ENCODE data around the gene NAV2.
"Not testable (repeated sequence)": the region's sequence is repeated elsewhere in the genome, so short reads cannot be mapped to it uniquely, and the experiment has no call there.

The NAV2 gene

DNA sequence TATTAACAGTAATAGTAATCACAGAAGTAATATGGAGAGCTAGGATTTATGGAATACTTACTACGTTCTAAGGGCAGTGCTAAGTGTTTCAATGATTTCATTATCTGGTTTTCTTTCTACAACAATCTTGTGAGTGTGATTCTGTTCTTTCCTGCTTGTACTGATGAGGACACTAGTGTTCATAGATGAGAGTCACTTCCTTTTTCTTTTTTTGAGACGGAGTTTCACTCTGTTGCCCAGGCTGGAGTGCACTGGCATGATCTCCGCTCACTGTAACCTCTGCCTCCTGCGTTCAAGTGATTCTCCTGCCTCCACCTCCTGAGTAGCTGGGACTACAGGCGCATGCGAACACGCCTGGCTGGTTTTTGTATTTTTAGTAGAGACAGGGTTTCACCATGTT, 366.2 kb downstream of the NAV2 start:
- no peak for DNase-seq

DNA sequence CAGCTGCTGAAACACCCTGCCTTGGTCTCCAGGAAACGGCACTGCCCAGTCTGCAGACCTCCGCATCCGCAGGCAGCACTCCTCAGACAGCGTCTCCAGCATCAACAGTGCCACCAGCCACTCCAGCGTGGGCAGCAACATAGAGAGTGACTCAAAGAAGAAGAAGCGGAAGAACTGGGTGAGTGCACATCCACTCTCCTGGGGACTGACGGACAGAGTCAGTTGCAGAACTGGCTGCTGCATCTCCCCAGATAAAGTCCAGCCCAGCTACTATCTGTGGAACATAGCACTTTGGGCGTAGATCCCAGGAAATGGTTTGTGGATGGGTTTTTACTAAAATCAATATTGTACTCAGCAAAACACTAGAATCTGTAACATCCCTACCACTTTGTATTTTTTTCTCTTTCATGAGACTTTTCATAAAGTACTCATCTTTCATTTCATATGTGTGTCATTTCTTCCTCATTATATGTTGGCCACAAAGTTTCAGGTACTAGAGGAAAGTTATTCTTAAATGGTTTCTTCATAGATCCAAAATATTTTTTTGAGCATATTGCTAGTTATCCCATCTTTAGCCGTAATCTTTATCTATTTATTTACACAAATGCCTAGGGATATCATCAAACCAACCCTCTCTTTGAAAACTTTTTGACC, 367.5 kb downstream of the NAV2 start:
- DNase-seq, result no peak

DNA sequence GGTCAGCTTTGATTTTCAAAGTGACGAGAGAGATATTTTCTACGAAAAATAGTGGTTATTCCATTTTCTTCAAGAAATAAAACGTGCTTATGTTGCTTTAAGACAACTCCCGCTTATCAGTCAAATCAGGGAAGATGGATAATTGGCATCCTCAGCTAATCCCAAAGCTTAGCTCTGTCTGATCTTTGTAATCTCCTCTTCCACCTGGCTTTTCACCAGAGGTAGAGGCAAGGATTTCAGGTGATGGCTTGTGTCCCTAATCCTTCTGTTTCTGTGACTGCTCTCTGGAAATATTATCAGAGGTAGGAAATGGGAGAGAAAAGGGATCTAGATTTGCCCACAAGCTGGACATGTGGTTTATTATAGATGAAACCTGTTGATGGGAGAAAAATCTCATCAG, 368.7 kb downstream of the NAV2 start:
- no peak for DNase-seq

DNA sequence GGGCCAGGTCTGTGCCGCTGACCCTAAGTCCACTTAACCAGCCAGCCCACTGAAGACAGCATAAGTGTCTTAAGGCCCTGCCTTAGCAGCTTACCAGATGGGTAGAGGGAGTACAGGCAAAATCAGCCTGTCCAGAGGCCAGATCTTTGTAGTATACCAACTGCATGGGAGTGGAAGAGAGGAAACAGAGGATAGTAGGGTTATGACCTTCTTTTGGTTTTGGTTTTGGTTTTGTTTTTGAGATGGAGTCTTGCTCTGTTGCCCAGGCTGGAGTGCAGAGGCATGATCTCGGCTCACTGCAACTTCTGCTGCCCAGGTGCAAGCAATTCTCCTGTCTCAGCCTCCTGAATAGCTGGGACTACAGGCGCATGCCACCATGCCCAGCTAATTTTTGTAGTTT, 371.2 kb downstream of the NAV2 start:
- not testable (repeated sequence) for DNase-seq

DNA sequence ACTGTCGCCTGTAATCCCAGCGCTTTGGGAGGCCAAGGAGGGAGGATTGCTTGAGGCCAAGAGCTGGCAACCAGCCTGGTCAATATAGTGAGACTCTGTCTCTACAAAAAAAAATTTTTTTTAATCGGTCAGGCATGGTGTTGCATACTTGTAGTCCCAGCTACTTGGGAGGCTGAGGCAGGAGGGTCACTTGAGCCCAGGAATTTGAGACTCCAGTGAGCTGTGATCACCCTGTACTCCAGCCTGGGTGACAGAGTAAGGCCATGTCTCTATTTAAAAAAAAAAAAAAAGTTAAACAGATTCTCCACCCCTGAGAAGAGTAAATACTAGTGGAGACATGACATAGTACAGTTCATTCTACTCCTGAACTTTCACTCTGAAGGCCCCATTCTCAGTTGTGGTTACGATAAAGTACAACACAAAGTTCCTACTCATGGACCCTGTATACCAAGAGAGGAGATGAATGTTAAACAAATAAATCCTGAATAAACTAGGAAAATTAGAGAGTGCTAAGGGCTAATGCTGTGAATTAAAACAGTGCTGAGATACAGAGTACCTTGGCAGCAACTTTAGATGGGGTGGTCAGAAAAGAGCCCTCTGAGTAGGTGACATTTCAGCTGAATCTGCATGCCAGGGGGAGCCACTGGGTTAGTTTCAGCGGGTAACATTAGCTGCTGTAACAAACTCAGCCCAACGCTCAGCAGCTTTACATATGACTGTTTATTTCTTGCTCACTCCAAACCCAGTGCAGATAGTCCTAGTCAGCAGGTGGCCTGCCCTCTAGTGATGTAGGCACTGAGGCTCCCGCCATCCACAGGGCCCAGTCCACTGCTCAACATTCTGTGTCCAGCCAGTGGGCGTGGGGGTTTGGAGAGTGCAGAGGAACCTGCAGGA, 372.5 kb downstream of the NAV2 start:
- DNase-seq, result no peak

DNA sequence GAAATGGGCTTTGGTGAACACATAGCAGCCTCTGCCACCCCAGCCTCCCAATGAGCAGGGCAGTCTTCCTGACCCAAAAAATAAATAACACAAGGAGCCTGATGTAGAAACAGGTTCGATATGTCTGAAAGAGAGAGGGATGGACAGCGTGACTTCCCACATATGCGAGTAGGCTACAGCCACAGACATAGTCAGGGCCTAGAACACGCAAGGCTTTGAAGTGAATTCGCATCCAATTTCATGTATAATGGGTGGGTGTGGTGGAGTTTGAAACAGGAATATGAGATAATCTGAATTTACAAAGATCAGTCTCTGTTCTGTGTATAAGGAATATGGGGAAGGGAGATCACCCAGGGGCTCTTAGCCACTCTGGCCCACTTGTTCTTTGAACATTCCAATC, 373.3 kb downstream of the NAV2 start:
- DNase-seq, result no peak

DNA sequence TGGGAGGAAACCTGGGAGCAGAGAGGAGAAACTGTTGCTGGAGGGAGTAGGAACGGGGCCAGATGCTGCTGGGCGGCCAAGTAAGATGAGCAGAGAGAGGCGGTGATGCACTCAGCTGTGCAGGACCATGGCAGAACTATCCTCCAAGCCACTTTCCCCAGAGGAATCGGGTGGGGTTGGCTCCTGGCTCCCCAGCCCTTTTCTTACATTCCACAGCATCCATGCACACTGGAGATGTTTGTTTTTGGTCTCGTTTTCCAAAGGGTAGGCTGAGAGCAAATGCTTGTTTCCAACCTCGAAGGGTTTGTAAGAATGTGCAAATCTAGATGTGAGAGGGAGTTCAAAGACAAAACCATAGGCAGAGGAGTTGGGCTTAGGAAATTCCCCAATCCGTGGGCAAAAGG, 374.5 kb downstream of the NAV2 start:
- DNase-seq, result no peak

DNA sequence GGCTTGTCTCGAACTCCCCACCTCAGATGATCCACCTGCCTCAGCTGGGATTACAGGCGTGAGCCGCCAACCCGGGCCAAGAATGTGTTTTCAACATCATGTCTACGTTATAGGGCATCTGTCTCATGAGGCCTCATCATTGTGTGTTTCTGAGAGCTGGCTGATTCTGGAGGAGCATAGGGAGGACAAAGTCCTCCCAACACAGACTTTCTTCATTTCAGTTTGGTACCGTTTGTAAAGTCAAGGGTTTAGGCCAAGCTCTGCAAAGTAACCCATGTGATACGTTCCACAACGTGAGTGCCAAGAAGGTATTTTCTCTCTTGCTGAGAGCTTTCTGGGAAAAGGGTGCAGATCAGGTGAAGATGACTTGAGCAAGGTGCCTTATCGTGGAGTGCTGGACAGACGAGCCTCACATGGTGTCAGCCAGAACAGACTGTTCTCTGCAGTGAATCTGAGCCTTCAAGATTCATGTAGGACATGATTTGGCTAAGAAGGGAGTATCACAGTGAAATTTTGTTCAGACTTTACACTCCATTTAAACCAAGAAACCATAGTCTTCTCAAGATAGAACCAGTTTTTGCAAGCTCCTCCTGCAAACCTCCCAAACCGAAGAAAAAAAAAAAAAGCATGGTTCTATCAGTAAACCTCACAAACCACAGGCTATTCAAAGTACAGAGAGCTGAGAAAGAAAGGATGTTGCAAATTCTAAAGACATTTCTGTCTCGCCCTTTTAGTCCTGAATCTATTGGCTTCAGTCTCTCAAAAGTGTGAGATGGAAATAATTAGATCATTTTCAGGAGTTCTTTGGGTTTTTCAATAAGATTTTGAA, 376.0 kb downstream of the NAV2 start:
- DNase-seq, result no peak

DNA sequence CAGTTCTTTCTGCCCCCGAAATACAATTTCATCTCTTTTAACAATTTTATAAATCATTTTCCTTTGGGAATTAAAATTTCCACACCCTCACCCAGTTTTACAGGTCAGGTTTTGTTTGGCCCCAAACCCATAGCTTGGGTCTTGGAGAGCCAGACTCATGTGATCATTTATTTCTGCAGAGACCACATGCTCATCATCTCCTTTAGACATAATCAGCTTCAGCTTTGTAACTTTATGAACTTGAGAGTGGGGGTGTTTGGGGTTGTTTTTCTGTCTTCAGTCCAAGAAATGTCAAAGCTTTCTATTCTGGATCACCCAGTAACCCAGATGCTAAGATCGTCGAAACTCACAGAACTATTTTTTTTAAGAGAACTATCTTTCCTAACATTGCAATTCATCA, 376.7 kb downstream of the NAV2 start:
- no peak for DNase-seq

DNA sequence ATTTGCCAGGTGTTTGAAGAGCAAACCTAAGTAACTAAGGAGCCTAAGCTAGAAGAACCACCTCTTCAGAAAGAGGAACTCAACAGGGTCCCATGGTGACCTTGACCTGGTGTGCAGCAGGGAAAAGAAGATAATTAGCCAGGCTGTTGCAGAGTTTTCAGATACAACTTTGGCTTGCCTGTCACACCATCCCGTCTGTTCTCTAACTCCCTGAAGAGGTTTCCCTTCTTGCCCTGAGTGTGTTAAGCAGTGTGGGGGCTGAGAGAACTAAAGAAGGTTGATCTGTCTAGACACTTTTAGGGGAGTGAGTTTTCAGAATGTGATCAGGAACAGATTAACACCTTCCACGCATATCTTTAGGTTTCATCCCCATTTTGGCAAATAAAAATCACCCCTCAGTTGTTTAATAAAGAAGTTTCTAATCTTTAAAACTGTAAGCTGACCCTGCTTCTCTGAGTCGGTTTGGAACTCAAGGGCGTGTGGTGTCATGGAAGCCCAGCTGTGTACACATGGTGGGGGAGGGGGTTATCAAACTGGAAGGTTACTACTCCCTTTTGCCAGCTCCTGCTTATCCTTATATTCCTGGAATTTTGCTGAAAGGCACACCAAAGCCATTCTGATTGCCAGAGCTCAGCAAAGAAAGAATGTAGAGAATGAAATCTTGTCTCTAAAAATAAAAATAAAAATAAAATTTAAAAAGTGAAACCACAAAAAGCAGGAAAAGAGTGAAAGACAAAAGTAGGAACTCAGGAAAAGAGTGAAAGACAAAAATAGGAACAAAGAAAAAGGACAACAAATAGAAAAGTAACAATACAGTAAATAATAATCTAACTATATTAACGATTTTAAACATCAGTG, 377.4 kb downstream of the NAV2 start:
- no peak for DNase-seq

DNA sequence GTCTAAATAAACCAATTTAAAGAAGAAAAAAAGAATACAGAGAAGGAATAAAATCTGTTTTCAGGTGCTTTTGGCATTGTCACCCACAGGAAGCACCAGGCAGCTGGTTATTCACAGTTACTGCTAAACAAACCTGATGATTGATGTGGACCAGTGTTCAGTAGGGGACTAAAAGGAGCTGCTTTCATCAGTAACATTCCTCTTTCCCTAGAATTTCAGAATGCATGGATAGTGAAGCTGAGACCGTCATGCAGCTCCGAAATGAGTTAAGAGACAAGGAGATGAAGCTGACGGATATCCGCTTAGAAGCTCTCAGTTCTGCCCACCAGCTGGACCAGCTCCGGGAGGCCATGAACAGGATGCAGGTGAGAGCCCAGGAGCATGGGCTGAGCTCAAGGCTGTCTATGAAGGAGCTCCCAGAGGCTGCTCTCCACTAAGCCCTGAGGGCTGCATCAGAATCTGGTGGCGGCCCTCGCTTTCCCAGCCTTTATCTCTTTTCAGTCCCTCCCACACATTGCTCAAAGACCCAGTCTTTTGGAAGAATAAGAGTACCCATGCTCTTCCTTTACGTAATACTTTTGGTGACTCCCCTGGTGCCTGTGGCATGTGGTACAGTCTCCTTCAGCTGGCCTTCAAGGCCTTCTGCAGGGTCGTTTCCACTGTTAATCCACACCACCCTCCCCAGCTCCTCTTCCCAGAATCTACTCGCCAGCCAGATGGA, 378.2 kb downstream of the NAV2 start:
- no peak for DNase-seq

DNA sequence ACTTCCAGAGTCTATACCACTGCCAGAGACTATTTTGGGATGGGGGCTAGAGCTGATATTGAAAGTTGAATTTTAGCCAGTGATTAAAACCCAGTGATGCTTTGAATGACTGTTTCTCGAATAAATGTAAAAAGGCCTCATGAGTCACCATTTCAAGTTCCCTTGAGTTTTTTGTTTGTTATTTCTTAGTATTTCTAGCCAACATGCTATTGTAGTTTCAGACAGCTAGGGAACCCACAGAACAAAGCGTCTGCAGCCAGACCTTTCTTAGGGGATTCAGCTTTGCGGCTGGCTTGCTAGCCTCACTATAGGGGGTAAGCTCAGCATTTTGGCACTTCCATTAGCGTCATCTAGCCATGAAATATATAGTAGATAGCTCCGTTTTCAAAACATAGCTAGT, 381.1 kb downstream of the NAV2 start:
- DNase-seq, result no peak

DNA sequence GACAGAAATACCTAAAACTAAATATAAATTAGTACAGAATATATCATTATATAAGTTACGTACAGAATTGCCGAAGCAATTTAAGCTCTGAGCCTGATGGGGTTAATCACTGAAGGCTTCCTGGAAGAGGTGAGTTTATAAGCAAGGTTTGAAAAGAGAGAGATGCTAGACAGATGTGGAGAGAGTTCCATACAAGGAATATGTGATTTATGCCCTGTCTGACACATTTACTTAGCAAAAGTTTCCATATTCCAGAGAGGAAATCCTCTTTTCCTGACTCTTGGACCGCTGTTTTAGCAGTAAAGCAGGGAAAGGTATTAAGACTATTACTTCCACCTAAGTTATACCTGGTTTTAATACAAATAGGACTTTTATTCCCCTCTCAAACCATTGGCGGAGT, 382.6 kb downstream of the NAV2 start:
- no peak for DNase-seq

DNA sequence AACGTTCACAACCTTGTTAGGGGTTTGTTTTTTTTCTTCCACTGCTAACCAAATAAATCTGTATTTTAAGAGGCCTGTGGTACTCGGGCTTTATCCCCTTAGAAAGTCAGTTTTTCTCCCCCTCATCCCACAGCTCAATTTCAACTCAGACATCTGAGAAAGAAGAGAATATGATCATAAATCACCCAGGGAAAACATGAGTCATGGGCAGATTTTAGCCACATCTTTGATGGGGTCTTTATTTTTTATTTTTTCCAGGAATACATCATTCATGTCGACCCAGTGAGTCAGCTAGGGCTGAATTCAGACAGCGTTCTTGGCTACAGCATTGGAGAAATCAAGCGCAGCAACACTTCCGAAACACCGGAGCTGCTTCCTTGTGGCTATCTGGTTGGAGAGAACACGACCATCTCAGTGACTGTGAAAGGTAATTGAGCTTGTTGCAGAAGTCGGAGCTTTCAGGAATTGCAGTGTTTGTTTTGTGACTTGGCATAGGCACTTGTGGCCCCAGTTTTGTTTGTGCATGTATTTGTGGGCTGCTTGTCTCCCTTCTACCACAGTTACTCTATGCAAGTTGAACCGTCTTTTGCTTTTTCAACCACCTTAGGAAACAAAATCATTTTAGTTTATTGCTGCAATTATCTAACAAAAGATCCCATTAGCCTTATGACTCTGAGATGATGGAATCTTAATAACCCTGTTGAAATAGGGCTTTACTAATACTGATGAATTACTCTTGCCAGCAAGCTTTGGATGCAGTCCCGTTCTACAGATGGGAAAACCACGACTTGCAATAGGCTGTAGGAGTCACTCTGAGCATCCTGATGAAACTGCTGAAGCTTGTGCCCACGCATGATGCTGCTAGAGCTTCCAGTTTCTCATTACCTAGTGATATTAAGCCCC, 384.9 kb downstream of the NAV2 start:
- no peak for DNase-seq

DNA sequence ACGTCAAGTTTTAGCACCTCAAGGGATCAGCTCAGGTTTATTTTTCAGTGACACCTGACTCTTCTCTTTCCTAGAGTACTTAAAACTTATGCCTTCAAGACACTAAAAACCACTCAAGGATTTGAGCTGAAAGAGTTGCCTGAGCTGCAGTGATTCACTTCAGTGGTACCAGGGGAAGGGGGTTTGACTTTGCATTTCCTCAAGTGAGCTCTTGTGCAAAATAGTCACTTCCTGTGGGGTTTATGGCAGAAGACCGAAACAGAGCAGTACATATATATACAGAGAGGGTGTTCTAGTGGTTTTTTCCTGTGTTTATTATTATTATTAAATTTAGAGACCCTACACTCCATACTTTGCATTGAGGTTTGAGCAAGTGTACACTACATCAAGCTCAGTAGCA, 386.9 kb downstream of the NAV2 start:
- DNase-seq, result no peak

DNA sequence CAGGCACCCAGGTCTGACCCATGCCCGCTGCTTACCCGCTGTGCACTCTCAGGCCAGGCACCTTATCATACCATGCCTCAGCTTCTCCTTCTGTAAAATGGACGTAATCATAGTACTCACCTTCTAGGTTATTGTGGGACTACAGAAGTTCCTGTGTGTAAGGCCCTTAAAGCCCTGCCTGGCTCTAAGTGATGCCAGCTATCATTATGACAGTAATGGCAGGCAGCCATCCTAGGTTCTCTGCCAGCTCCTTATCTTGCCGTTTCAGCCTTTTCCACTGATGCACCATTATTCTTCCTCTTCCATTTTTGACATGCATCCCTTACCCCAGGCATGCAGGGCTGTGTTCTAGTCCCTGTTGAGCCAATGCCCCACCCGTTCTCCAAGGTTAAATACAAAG, 389.8 kb downstream of the NAV2 start:
- DNase-seq, result no peak

DNA sequence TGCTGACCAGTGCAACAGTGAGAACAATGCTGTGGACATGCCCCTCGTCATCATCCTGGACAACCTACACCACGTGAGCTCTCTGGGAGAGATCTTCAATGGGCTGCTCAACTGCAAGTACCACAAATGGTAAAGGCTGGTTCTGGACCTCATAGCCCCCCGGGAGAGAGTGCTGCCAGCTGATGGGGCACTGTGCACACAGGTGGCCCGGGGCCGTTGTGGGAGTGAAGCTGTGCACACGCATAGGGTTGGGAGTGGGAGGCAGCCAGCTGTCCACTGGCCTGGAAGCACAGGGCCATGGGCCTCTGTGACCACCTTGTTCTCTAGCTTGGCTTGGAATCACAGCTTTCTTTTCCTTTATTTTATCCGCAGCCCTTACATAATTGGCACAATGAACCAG, 390.6 kb downstream of the NAV2 start:
- no peak for DNase-seq

DNA sequence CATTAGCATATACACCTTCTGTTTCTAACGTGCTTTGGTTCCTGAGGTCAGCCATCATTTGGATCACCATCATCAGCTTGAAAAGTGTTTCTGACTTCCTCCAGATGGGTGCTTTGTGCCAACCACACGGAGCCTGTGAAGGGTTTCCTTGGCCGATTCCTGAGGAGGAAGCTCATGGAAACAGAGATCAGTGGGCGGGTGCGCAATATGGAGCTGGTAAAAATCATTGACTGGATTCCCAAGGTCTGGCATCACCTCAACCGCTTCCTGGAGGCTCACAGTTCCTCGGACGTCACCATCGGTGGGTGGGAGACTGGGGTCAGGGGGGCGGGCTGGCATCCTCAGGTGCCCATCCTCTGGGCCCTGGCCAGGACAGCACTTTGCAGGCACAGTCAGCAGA, 392.8 kb downstream of the NAV2 start:
- no peak for DNase-seq

DNA sequence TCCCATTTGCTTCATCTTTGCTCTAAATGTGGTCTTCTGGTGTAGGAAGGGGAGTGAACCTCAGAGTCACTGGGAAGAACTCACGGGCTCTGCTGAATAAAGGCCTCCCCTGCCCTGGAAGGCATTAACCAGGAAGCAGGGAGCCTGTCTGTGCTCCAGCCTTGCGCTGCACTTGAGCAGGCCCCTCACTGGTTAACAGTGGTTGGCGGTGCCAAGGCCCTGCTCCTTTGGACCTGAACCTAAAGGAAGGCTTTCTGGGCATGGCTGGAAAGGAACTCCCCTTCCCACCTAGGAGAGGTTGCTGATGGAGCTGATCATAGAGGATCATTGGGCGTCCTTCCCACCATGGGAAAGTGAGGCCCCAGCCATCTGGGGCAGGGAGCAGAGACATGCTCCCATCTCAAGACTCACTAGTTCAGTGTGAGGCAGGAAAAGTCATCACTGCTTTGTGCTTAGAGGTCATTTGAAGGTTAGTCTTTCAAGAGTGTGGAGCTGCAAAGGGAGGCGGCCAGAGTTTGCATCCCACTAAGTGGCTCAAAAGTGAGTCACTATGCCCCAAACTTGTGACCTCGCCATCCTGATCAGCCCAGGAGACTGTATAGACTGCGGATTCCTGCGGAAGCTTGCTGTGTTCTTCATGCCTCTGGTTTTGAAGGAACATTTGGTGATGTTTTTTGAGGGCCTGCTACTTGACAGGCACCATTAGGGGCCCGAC, 397.3 kb downstream of the NAV2 start:
- DNase-seq, result no peak

All from CD4-positive, alpha-beta T cell treated with Interleukin-15 for 1 hour (primary cell).